HEK293 (cell line): Measurements from ENCODE around the gene SLC24A5.

Source experiments
- CTCF ChIA-PET: fragments of 350-600 bp; formaldehyde crosslinking; extraction: SDS; loops from one replicate; lab custom pipeline; 2021; ENCODE audit warnings: antibody characterized with exemption; lab: Yijun Ruan, JAX
- POLR2A ChIA-PET: fragments of 300-600 bp; formaldehyde crosslinking; extraction: SDS; loops from one replicate; lab custom pipeline; 2020; ENCODE audit warnings: antibody characterized with exemption, inconsistent platforms; lab: Yijun Ruan, JAX
- H3K27ac ChIP-seq: fragments of 200-500 bp; sonication (Bioruptor generic); 2 replicates; pipeline ENCODE4 v1.5.1; 2014; ENCODE audit warnings: low read depth, low read length, control low read depth, inconsistent platforms; ENCODE audit errors: extremely low read depth
- H3K36me3 ChIP-seq, 2 experiments: fragments of 200-500 bp in 1 of 2; sonication (Bioruptor generic) in 1 of 2; 1 replicate in 1 of 2; 2 replicates in 1 of 2; pipeline ENCODE4 v1.5.1; 2014 to 2017; ENCODE audit warnings: inconsistent platforms in 2 of 2, low read length in 2 of 2; ENCODE audit not compliant: control insufficient read depth in 2 of 2, insufficient read depth in 1 of 2
- H3K4me1 ChIP-seq: fragments of 200-500 bp; sonication (Bioruptor generic); 2 replicates; pipeline ENCODE4 v1.5.1; 2014; ENCODE audit warnings: mild to moderate bottlenecking, low read length, inconsistent platforms; ENCODE audit not compliant: control insufficient read depth, insufficient read depth
- H3K4me3 ChIP-seq: 2 replicates; pipeline ENCODE4 v1.5.1; 2011; ENCODE audit warnings: low read depth, mild to moderate bottlenecking, control low read depth, low read length, moderate library complexity
- H3K9me3 ChIP-seq: fragments of 200-500 bp; sonication (Bioruptor generic); 2 replicates; pipeline ENCODE4 v1.5.1; 2014; ENCODE audit warnings: low read depth, low read length, inconsistent platforms; ENCODE audit not compliant: control insufficient read depth, insufficient read depth
- BCL11B ChIP-seq: fragments of 450-650 bp; formaldehyde crosslinking; IDR thresholded peaks from 2 replicates; pipeline ENCODE4 v1.5.1; 2016; ENCODE audit warnings: low read depth, missing biosample characterization, missing genetic modification characterization
- EGR2 ChIP-seq: fragments of 450-650 bp; formaldehyde crosslinking; IDR thresholded peaks from 2 replicates; pipeline ENCODE4 v1.5.1; 2016; ENCODE audit warnings: low read depth, missing biosample characterization, missing genetic modification characterization
- HOXD13 ChIP-seq: sonication (generic); formaldehyde crosslinking; IDR thresholded peaks from 2 replicates; pipeline ENCODE4 v1.8.0; 2022; ENCODE audit warnings: missing genetic modification reagents, borderline replicate concordance
- KLF10 ChIP-seq: fragments of 450-650 bp; IDR thresholded peaks from 2 replicates; pipeline ENCODE4 v1.5.1; 2018; ENCODE audit warnings: missing biosample characterization, mild to moderate bottlenecking, missing genetic modification characterization
- RBAK ChIP-seq: fragments of 450-650 bp; formaldehyde crosslinking; IDR thresholded peaks from 2 replicates; pipeline ENCODE4 v1.5.1; 2016; ENCODE audit warnings: missing biosample characterization, missing genetic modification characterization
- SP2 ChIP-seq: fragments of 450-650 bp; formaldehyde crosslinking; IDR thresholded peaks from 2 replicates; pipeline ENCODE4 v1.5.1; 2016; ENCODE audit warnings: missing biosample characterization, missing genetic modification characterization
- ZIC2 ChIP-seq: fragments of 450-650 bp; formaldehyde crosslinking; IDR thresholded peaks from 2 replicates; pipeline ENCODE4 v1.5.1; 2016; ENCODE audit warnings: missing biosample characterization, missing genetic modification characterization
- ZNF10 ChIP-seq: fragments of 450-650 bp; formaldehyde crosslinking; IDR thresholded peaks from 2 replicates; pipeline ENCODE4 v1.5.1; 2017; ENCODE audit warnings: missing biosample characterization, missing genetic modification characterization
- ZNF16 ChIP-seq: fragments of 450-650 bp; formaldehyde crosslinking; IDR thresholded peaks from 2 replicates; pipeline ENCODE4 v1.5.1; 2016; ENCODE audit warnings: low read depth, missing biosample characterization, missing genetic modification characterization
- ZNF169 ChIP-seq: fragments of 450-650 bp; formaldehyde crosslinking; IDR thresholded peaks from 2 replicates; pipeline ENCODE4 v1.5.1; 2016; ENCODE audit warnings: missing biosample characterization, missing genetic modification characterization
- ZNF184 ChIP-seq: fragments of 450-650 bp; IDR thresholded peaks from 2 replicates; pipeline ENCODE4 v1.5.1; 2018; ENCODE audit warnings: missing biosample characterization, mild to moderate bottlenecking, missing genetic modification characterization
- ZNF19 ChIP-seq: fragments of 450-650 bp; formaldehyde crosslinking; IDR thresholded peaks from 2 replicates; pipeline ENCODE4; 2016; ENCODE audit warnings: missing biosample characterization, missing genetic modification characterization, low read depth
- ZNF221 ChIP-seq: fragments of 450-650 bp; formaldehyde crosslinking; IDR thresholded peaks from 2 replicates; pipeline ENCODE4 v1.5.1; 2017; ENCODE audit warnings: missing biosample characterization, missing genetic modification characterization, borderline replicate concordance
- ZNF248 ChIP-seq: fragments of 450-650 bp; formaldehyde crosslinking; IDR thresholded peaks from 2 replicates; pipeline ENCODE4 v1.5.1; 2017; ENCODE audit warnings: missing biosample characterization, missing genetic modification characterization
- ZNF266 ChIP-seq: fragments of 450-650 bp; formaldehyde crosslinking; IDR thresholded peaks from 2 replicates; pipeline ENCODE4 v1.5.1; 2016; ENCODE audit warnings: missing biosample characterization, missing genetic modification characterization, low read depth
- ZNF274 ChIP-seq, 2 experiments: fragments of 200-500 bp in 1 of 2; fragments of 450-650 bp in 1 of 2; sonication (Bioruptor generic) in 1 of 2; formaldehyde crosslinking in 1 of 2; IDR thresholded peaks; 2 replicates each; pipeline versions ENCODE4 v1.5.1 to v1.6.1; 2014 to 2016; ENCODE audit warnings: borderline replicate concordance in 1 of 2, inconsistent platforms in 1 of 2, low read length in 1 of 2, missing biosample characterization in 1 of 2, missing genetic modification characterization in 1 of 2
- ZNF292 ChIP-seq: fragments of 450-650 bp; formaldehyde crosslinking; IDR thresholded peaks from 2 replicates; pipeline ENCODE4 v1.5.1; 2016; ENCODE audit warnings: low read depth, missing biosample characterization, missing genetic modification characterization, borderline replicate concordance
- ZNF366 ChIP-seq: fragments of 450-650 bp; formaldehyde crosslinking; conservative IDR thresholded peaks from 2 replicates; pipeline ENCODE4 v1.5.1; 2016; ENCODE audit warnings: missing biosample characterization, missing genetic modification characterization
- ZNF426 ChIP-seq: fragments of 450-650 bp; formaldehyde crosslinking; IDR thresholded peaks from 2 replicates; pipeline ENCODE4 v1.5.1; 2017; ENCODE audit warnings: missing biosample characterization, missing genetic modification characterization, mild to moderate bottlenecking, inconsistent platforms, moderate library complexity
- ZNF585B ChIP-seq: fragments of 450-650 bp; formaldehyde crosslinking; IDR thresholded peaks from 2 replicates; pipeline ENCODE4 v1.5.1; 2016; ENCODE audit warnings: missing biosample characterization, missing genetic modification characterization
- ZNF629 ChIP-seq: fragments of 450-650 bp; formaldehyde crosslinking; IDR thresholded peaks from 2 replicates; pipeline ENCODE4 v1.5.1; 2017; ENCODE audit warnings: missing biosample characterization, missing genetic modification characterization
- ZNF785 ChIP-seq: fragments of 450-650 bp; formaldehyde crosslinking; IDR thresholded peaks from 2 replicates; pipeline ENCODE4 v1.5.1; 2016; ENCODE audit warnings: missing biosample characterization, missing genetic modification characterization
- TF ChIP-seq, protein P1 (sequence below): fragments of 450-650 bp; formaldehyde crosslinking; IDR thresholded peaks from 2 replicates; pipeline ENCODE4 v1.5.1; 2017; ENCODE audit warnings: missing biosample characterization, missing genetic modification characterization
- TF ChIP-seq, protein P2 (sequence below): fragments of 450-650 bp; IDR thresholded peaks from 2 replicates; pipeline ENCODE4 v1.5.1; 2018; ENCODE audit warnings: missing biosample characterization, mild to moderate bottlenecking, missing genetic modification characterization
- TF ChIP-seq, protein P3 (sequence below): fragments of 450-650 bp; formaldehyde crosslinking; IDR thresholded peaks from 2 replicates; pipeline ENCODE4 v1.5.1; 2016; ENCODE audit warnings: missing biosample characterization, missing genetic modification characterization
- TF ChIP-seq, protein P4 (sequence below): fragments of 450-650 bp; formaldehyde crosslinking; IDR thresholded peaks from 2 replicates; pipeline ENCODE4 v1.5.1; 2016; ENCODE audit warnings: missing biosample characterization, missing genetic modification characterization
- TF ChIP-seq, protein P5 (sequence below): fragments of 450-650 bp; formaldehyde crosslinking; IDR thresholded peaks from 2 replicates; pipeline ENCODE4 v1.5.1; 2016; ENCODE audit warnings: missing biosample characterization, missing genetic modification characterization

The SLC24A5 gene

DNA sequence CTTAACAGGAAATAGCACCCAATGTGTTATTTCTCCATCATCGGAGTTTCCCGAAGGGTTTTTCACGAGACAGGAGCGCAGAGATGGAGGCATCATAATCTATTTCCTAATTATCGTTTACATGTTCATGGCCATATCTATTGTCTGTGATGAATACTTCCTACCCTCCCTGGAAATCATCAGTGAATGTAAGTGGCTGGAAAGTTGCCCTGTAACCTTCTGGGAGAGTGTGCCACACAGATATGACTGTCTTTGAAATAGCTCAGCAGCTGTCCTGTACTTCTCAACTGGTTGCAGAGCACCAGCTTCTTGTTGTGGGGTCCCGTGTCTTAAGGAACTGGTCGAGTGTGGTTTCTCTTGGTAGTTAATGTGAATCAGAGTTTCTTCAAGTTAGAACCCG is 1.1 kb downstream of the SLC24A5 start:
- no peak for TF ChIP-seq BCL11B (tag by site-specific recombination)
- TF ChIP-seq ZNF366 (tag by site-specific recombination) = no peak
- TF ChIP-seq RBAK (tag by site-specific recombination) = no peak
- TF ChIP-seq ZNF785 (tag by site-specific recombination) = no peak
- TF ChIP-seq, protein P1, sequence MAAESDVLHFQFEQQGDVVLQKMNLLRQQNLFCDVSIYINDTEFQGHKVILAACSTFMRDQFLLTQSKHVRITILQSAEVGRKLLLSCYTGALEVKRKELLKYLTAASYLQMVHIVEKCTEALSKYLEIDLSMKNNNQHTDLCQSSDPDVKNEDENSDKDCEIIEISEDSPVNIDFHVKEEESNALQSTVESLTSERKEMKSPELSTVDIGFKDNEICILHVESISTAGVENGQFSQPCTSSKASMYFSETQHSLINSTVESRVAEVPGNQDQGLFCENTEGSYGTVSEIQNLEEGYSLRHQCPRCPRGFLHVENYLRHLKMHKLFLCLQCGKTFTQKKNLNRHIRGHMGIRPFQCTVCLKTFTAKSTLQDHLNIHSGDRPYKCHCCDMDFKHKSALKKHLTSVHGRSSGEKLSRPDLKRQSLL (tag by site-specific recombination) = no peak
- no peak for TF ChIP-seq SP2 (tag by site-specific recombination)
- TF ChIP-seq ZNF10 (tag by site-specific recombination) = no peak
- TF ChIP-seq, protein P2, sequence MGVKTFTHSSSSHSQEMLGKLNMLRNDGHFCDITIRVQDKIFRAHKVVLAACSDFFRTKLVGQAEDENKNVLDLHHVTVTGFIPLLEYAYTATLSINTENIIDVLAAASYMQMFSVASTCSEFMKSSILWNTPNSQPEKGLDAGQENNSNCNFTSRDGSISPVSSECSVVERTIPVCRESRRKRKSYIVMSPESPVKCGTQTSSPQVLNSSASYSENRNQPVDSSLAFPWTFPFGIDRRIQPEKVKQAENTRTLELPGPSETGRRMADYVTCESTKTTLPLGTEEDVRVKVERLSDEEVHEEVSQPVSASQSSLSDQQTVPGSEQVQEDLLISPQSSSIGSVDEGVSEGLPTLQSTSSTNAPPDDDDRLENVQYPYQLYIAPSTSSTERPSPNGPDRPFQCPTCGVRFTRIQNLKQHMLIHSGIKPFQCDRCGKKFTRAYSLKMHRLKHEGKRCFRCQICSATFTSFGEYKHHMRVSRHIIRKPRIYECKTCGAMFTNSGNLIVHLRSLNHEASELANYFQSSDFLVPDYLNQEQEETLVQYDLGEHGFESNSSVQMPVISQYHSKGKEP = no peak
- TF ChIP-seq ZNF169 (tag by site-specific recombination) = no peak
- TF ChIP-seq ZNF16 (tag by site-specific recombination) = no peak
- no peak for TF ChIP-seq ZNF585B
- TF ChIP-seq, protein P3, sequence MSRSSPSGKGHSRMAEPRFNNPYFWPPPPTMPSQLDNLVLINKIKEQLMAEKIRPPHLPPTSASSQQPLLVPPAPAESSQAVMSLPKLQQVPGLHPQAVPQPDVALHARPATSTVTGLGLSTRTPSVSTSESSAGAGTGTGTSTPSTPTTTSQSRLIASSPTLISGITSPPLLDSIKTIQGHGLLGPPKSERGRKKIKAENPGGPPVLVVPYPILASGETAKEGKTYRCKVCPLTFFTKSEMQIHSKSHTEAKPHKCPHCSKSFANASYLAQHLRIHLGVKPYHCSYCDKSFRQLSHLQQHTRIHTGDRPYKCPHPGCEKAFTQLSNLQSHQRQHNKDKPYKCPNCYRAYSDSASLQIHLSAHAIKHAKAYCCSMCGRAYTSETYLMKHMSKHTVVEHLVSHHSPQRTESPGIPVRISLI (tag by site-specific recombination) = no peak
- no peak for TF ChIP-seq KLF10 (tag by site-specific recombination)
- TF ChIP-seq ZNF221 (tag by site-specific recombination) = no peak
- no peak for TF ChIP-seq ZNF426 (tag by site-specific recombination)
- Histone ChIP-seq H3K4me1 (no peaks in the 10 kb centered on the region), H3K9me3 (no peaks in the 10 kb centered on the region), H3K36me3 (no peaks in the 10 kb centered on the region), H3K4me3 (no peak overlapping the region), H3K27ac (no peak overlapping the region)
- ChIA-PET POLR2A (no interaction called here), CTCF (no interaction called here)

DNA sequence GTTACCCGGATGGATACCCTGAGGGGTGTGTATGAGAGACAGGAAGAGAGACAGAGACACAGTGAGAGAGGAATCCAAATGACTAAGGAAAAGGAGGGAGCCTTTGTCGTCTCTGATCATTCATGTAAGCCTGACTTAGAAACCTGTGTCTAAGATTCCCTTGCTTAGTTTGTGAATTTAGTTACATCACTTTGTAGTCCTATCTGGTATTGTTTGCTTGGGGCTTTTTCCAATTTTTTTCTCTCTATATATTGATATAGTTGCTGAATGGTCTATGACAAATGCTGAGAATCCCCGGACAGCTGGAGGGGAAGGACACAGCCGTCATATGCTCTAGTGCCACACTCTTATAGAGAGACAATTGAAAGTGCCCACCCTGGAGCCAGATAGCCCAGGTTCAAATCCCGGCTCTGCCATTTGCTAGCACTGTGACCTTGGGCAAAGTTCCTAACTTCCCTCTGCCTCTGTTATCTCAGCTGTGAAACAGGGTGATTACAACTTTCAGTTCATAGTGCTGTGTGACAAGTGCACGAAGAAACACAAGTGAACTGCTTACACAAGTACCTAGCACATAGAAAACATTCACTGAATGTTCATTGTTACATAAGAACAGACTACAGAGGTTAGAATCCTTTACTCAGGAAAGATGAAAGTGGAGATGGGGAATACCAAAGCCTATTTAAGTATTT is 6.0 kb downstream of the SLC24A5 start:
- Histone ChIP-seq H3K9me3 (no peaks in the 10 kb centered on the region), H3K4me3 (no peak overlapping the region), H3K27ac (no peak overlapping the region), H3K36me3 (no peaks in the 10 kb centered on the region), H3K4me1 (no peaks in the 10 kb centered on the region)
- CTCF ChIA-PET = no interaction called here
- TF ChIP-seq ZNF292 (tag by site-specific recombination) (no peak), ZNF274 (IDR thresholded peaks at IDR 0.05; ENCODE audit: low read length) (no peak), ZNF274 (tag by site-specific recombination; IDR thresholded peaks at IDR 0.05; ENCODE audit: borderline replicate concordance) (no peak), EGR2 (tag by site-specific recombination) (no peak), ZNF248 (tag by site-specific recombination) (no peak), ZNF184 (tag by site-specific recombination) (no peak), ZNF19 (no peak), HOXD13 (CRISPR knock-in tag) (no peak), ZNF266 (tag by site-specific recombination) (no peak), ZNF426 (tag by site-specific recombination) (no peak), ZNF629 (tag by site-specific recombination) (no peak), ZIC2 (tag by site-specific recombination) (no peak)
- TF ChIP-seq, protein P4, sequence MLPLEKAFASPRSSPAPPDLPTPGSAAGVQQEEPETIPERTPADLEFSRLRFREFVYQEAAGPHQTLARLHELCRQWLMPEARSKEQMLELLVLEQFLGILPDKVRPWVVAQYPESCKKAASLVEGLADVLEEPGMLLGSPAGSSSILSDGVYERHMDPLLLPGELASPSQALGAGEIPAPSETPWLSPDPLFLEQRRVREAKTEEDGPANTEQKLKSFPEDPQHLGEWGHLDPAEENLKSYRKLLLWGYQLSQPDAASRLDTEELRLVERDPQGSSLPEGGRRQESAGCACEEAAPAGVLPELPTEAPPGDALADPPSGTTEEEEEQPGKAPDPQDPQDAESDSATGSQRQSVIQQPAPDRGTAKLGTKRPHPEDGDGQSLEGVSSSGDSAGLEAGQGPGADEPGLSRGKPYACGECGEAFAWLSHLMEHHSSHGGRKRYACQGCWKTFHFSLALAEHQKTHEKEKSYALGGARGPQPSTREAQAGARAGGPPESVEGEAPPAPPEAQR (tag by site-specific recombination) = no peak
- TF ChIP-seq, protein P5, sequence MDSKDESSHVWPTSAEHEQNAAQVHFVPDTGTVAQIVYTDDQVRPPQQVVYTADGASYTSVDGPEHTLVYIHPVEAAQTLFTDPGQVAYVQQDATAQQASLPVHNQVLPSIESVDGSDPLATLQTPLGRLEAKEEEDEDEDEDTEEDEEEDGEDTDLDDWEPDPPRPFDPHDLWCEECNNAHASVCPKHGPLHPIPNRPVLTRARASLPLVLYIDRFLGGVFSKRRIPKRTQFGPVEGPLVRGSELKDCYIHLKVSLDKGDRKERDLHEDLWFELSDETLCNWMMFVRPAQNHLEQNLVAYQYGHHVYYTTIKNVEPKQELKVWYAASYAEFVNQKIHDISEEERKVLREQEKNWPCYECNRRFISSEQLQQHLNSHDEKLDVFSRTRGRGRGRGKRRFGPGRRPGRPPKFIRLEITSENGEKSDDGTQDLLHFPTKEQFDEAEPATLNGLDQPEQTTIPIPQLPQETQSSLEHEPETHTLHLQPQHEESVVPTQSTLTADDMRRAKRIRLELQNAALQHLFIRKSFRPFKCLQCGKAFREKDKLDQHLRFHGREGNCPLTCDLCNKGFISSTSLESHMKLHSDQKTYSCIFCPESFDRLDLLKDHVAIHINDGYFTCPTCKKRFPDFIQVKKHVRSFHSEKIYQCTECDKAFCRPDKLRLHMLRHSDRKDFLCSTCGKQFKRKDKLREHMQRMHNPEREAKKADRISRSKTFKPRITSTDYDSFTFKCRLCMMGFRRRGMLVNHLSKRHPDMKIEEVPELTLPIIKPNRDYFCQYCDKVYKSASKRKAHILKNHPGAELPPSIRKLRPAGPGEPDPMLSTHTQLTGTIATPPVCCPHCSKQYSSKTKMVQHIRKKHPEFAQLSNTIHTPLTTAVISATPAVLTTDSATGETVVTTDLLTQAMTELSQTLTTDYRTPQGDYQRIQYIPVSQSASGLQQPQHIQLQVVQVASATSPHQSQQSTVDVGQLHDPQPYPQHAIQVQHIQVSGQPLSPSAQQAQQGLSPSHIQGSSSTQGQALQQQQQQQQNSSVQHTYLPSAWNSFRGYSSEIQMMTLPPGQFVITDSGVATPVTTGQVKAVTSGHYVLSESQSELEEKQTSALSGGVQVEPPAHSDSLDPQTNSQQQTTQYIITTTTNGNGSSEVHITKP (tag by site-specific recombination) = no peak
- POLR2A ChIA-PET = no interaction called here
